NB4 (cell line): Measurements from ENCODE around the gene PCDHA4.
"Not testable (repeated sequence)": the region's sequence is repeated elsewhere in the genome, so short reads cannot be mapped to it uniquely, and the experiment has no call there.

Experiments
- DNase-seq: peaks from one replicate; pipeline ENCODE4 v3.0.0; 2010; ENCODE audit warnings: low read depth
- H3K4me3 ChIP-seq: one replicate; pipeline ENCODE4 v1.5.1; 2011; ENCODE audit warnings: mild to moderate bottlenecking, low read depth, low read length, moderate library complexity
- MAX ChIP-seq: IDR thresholded peaks from 2 replicates; pipeline ENCODE4 v1.6.1; 2011; ENCODE audit warnings: low read depth, low read length
- MYC ChIP-seq: IDR thresholded peaks from 2 replicates; pipeline ENCODE4 v1.6.1; 2011; ENCODE audit warnings: low read depth, low read length
- POLR2A ChIP-seq: IDR thresholded peaks from 2 replicates; pipeline ENCODE4 v1.6.1; 2011; ENCODE audit warnings: mild to moderate bottlenecking; ENCODE audit not compliant: insufficient read length; ENCODE audit errors: extremely low read depth
- TF ChIP-seq, protein P1 (sequence below): IDR thresholded peaks from one replicate; pipeline ENCODE4 v1.5.1; 2012; ENCODE audit warnings: low read depth, low read length

PCDHA4 gene

DNA sequence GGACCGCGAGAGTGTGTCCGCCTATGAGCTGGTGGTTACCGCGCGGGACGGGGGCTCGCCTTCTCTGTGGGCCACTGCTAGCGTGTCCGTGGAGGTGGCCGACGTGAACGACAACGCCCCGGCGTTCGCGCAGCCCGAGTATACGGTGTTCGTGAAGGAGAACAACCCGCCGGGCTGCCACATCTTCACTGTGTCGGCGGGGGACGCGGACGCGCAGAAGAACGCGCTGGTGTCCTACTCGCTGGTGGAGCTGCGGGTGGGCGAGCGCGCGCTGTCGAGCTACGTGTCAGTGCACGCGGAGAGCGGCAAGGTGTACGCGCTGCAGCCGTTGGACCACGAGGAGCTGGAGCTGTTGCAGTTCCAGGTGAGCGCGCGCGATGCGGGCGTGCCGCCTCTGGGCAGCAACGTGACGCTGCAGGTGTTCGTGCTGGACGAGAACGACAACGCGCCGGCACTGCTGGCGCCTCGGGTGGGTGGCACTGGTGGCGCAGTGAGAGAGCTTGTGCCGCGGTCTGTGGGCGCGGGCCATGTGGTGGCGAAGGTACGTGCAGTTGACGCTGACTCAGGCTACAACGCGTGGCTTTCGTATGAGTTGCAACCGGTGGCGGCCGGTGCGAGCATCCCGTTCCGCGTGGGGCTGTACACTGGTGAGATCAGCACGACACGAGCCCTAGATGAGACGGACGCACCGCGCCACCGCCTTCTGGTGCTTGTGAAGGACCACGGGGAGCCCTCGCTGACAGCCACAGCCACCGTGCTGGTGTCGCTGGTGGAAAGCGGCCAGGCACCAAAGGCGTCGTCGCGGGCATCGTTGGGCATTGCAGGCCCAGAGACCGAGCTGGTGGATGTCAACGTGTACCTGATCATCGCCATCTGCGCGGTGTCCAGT is 29.0 kb downstream of the PCDHA4 start:
- no peak for DNase-seq
- no peak overlapping the region for H3K4me3 ChIP-seq

GRCh38 chr5:140840978-140841962 is 34.4 kb downstream of the PCDHA4 start, which contains the start of gene PCDHA8:
PCDHA8 (plus strand) TSS chr5:140841187; CDS start chr5:140841322, 135 bp downstream.
- H3K4me3 ChIP-seq = no peak within 1 kb of the TSS
- TF ChIP-seq, protein P1, sequence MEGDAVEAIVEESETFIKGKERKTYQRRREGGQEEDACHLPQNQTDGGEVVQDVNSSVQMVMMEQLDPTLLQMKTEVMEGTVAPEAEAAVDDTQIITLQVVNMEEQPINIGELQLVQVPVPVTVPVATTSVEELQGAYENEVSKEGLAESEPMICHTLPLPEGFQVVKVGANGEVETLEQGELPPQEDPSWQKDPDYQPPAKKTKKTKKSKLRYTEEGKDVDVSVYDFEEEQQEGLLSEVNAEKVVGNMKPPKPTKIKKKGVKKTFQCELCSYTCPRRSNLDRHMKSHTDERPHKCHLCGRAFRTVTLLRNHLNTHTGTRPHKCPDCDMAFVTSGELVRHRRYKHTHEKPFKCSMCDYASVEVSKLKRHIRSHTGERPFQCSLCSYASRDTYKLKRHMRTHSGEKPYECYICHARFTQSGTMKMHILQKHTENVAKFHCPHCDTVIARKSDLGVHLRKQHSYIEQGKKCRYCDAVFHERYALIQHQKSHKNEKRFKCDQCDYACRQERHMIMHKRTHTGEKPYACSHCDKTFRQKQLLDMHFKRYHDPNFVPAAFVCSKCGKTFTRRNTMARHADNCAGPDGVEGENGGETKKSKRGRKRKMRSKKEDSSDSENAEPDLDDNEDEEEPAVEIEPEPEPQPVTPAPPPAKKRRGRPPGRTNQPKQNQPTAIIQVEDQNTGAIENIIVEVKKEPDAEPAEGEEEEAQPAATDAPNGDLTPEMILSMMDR = peak; percentile 78
- TF ChIP-seq MYC = no peak
- TF ChIP-seq POLR2A = no peak
- TF ChIP-seq MAX = no peak
- peak; percentile 72 for DNase-seq

More for the DNA sequence above, 29.0 kb downstream of the PCDHA4 start:
- TF ChIP-seq MYC (no peak), MAX (no peak), POLR2A (no peak)
- TF ChIP-seq, protein P1 = no peak

- TF ChIP-seq MYC (no peak), MAX (no peak), POLR2A (no peak)
- TF ChIP-seq, protein P1 = no peak
- no peak overlapping the region for H3K4me3 ChIP-seq
- DNase-seq = no peak
These were observed 36.2 kb downstream of the PCDHA4 start for GRCh38 chr5:140842798-140843733.

- DNase-seq, H3K4me3 ChIP-seq: not testable (repeated sequence)
These were observed 41.6 kb downstream of the PCDHA4 start, which contains the start of gene PCDHA9 for GRCh38 chr5:140848139-140849102. PCDHA9 (plus strand) TSS chr5:140848382; CDS start chr5:140848496, 114 bp downstream.

- not testable (repeated sequence) for DNase-seq, H3K4me3 ChIP-seq
These were observed 43.2 kb downstream of the PCDHA4 start for GRCh38 chr5:140849831-140850634.
